ENCODE data around the gene SH3RF1. TPM values are rescaled to one million over a fixed set of nuclear protein-coding genes. Genes with fewer than 3 reads are reported as not detected.

Gene SH3RF1
- total and polyA plus RNA-seq, 11 donors: 1.7 to 17.2 (median 8.9) TPM

GRCh38 chr4:169189372-169189771 is 81.4 kb downstream of the SH3RF1 start:
- WGBS, 4 donors: 83 to 91% (median 85%) methylated on average over 4 of the region's 4 CpGs
- TF ChIP-seq CTCF (IDR thresholded peaks at IDR 0.05) (no peak), POLR2A (IDR thresholded peaks at IDR 0.05) (no peak)
- intact Hi-C loops (cut with DNase I): no loop called here
- ATAC-seq (no peak), DNase-seq (no peak)
- H3K27me3 ChIP-seq: no peaks in the 10 kb centered on the region
- peaks cover 0 to under 1% (median 0%) of the 10 kb centered on the region in 12 donors for H3K9me3 ChIP-seq
- H3K27ac ChIP-seq: no peak overlapping the region
- no peak overlapping the region for H3K4me3 ChIP-seq
- no peaks in the 10 kb centered on the region for H3K36me3 ChIP-seq
- peaks cover 0 to 26% (median 8%) of the 10 kb centered on the region in 12 donors for H3K4me1 ChIP-seq

- H3K4me1 ChIP-seq: peaks cover 0 to 32% (median 10%) of the 10 kb centered on the region in 12 donors
- no peaks in the 10 kb centered on the region for H3K36me3 ChIP-seq
- no peak for ATAC-seq
- no peak for DNase-seq
- H3K27me3 ChIP-seq: no peaks in the 10 kb centered on the region
- no peak overlapping the region for H3K4me3 ChIP-seq
- TF ChIP-seq CTCF (IDR thresholded peaks at IDR 0.05): no peak
- TF ChIP-seq POLR2A (IDR thresholded peaks at IDR 0.05): no peak
- intact Hi-C loops (cut with DNase I): no loop called here
- H3K27ac ChIP-seq: no peak overlapping the region
- WGBS, 4 donors: 91 to 97% (median 94%) methylated on average over 3 of the region's 3 CpGs
- no peaks in the 10 kb centered on the region for H3K9me3 ChIP-seq
Observed at GRCh38 chr4:169188204-169188603, 82.6 kb downstream of the SH3RF1 start.

- H3K36me3 ChIP-seq: no peaks in the 10 kb centered on the region
- intact Hi-C loops (cut with DNase I): no loop called here
- ATAC-seq (no peak), DNase-seq (no peak)
- no peak overlapping the region for H3K4me3 ChIP-seq
- WGBS, 4 donors: 82 to 94% (median 88%) methylated on average over 7 of the region's 7 CpGs
- H3K4me1 ChIP-seq: peaks cover 0 to 28% (median 10%) of the 10 kb centered on the region in 12 donors
- H3K27me3 ChIP-seq: no peaks in the 10 kb centered on the region
- no peak overlapping the region for H3K27ac ChIP-seq
- H3K9me3 ChIP-seq: no peaks in the 10 kb centered on the region
- TF ChIP-seq POLR2A (IDR thresholded peaks at IDR 0.05) (no peak), CTCF (IDR thresholded peaks at IDR 0.05) (no peak)
Observed at GRCh38 chr4:169185133-169185956, 85.4 kb downstream of the SH3RF1 start.

- H3K9me3 ChIP-seq: no peaks in the 10 kb centered on the region
- DNase-seq: no peak
- no peak for ATAC-seq
- H3K27ac ChIP-seq: no peak overlapping the region
- intact Hi-C loops (cut with DNase I): no loop called here
- no peaks in the 10 kb centered on the region for H3K36me3 ChIP-seq
- no peak overlapping the region for H3K4me3 ChIP-seq
- TF ChIP-seq POLR2A (IDR thresholded peaks at IDR 0.05): no peak
- peaks cover 0 to 28% (median 10%) of the 10 kb centered on the region in 12 donors for H3K4me1 ChIP-seq
- 57 to 77% (median 62%) methylated on average over 3 of the region's 3 CpGs for WGBS, 4 donors
- H3K27me3 ChIP-seq: no peaks in the 10 kb centered on the region
Observed at GRCh38 chr4:169184686-169185085, 86.1 kb downstream of the SH3RF1 start.
